ENCODE measurements around the gene LILRB2. TPM values are rescaled to one million over a fixed set of nuclear protein-coding genes. Genes with fewer than 3 reads are reported as not detected.
"Not testable (repeated sequence)": the region's sequence is repeated elsewhere in the genome, so short reads cannot be mapped to it uniquely, and the experiment has no call there.

Gene LILRB2
- total RNA-seq, 1 experiment from 2014 or later, result not detected

DNA sequence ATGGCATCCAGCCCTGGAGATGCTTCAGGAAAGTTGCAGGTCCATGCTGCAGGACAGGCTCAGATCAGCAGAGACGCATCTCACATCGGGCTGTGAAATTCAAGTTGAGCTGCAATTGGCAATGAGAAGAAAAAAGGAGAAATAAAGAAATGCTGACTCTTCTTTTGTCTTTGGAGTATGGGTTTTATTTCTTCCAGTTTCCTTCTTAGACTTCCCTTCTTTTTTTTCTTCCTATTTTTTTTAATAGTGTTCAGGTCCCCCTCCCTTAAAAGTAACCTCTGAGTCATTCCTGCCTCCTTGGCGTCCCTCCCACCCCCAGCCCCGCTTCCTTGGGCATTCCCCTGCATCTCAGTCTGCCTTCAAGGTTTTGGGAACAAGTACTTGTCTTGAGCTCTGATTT lies 9.3 kb downstream of the LILRB2 start:
- H4K5ac ChIP-seq (ENCODE audit: insufficient read length, low read depth, low read length); DNase-seq; H4K8ac ChIP-seq (replicated peaks; ENCODE audit: insufficient read length, low read depth, low read length); H3K79me1 ChIP-seq (ENCODE audit: insufficient read depth, low read depth, low read length, poor library complexity, severe bottlenecking); H4K20me1 ChIP-seq (ENCODE audit: control insufficient read depth, insufficient read depth, insufficient read length); H3K56ac ChIP-seq (ENCODE audit: insufficient read length, low read depth, low read length); H3K79me2 ChIP-seq (ENCODE audit: insufficient read depth, low read length); H2BK120ac ChIP-seq (ENCODE audit: low read depth, low read length, poor library complexity, severe bottlenecking); H3K4me3 Mint-ChIP-seq; H3K18ac ChIP-seq (ENCODE audit: insufficient read length, low read depth, low read length); H2BK15ac ChIP-seq (ENCODE audit: low read depth, low read length); H2BK20ac ChIP-seq (ENCODE audit: low read depth, low read length, poor library complexity, severe bottlenecking); H2BK12ac ChIP-seq (ENCODE audit: insufficient read length, low read depth, low read length); H4K91ac ChIP-seq (ENCODE audit: insufficient read length, low read depth, low read length); H2AK5ac ChIP-seq (ENCODE audit: insufficient read length, low read length); H2AFZ ChIP-seq (ENCODE audit: low read length); H3K27ac ChIP-seq (ENCODE audit: insufficient read length, low read depth, low read length); H3K27me3 ChIP-seq (ENCODE audit: insufficient read depth, low read length); H3K4me1 ChIP-seq (ENCODE audit: insufficient read depth, low read length); H3K23ac ChIP-seq (ENCODE audit: insufficient read length, low read depth, low read length); H3K4ac ChIP-seq (ENCODE audit: low read depth, low read length); H3K9ac ChIP-seq (ENCODE audit: extremely low read depth, insufficient read length, low read length); H3T11ph ChIP-seq (ENCODE audit: low read length); H3K14ac ChIP-seq (ENCODE audit: insufficient read depth, low read length); H3K36me3 Mint-ChIP-seq (ENCODE audit: insufficient read depth in 1 of 3, low read depth in 3 of 3); H3K9me3 ChIP-seq (ENCODE audit: control insufficient read depth, low read depth, low read length); H3K4me2 ChIP-seq (ENCODE audit: insufficient read depth, insufficient read length, low read length); H3K4me1 Mint-ChIP-seq; H3K27ac Mint-ChIP-seq; H2BK5ac ChIP-seq (ENCODE audit: insufficient read length, low read length); H3K23me2 ChIP-seq (ENCODE audit: insufficient read length, low read depth, low read length, poor library complexity, severe bottlenecking): not testable (repeated sequence)
- WGBS (ENCODE audit: extremely low coverage, insufficient read length, low lambda C conversion rate), result no CpG with 5 or more reads among the region's 4 CpGs
- H3K27me3 Mint-ChIP-seq (ENCODE audit: low read depth), result peaks cover 57% of the 10 kb centered on the region
- H3K9me3 Mint-ChIP-seq, result peaks cover 0 to 31% of the 10 kb centered on the region in 2 experiments; a peak in 2 of 5 replicates
